ENCODE data around the gene NCBP2L. TPM values are rescaled to one million over a fixed set of nuclear protein-coding genes. Genes with fewer than 3 reads are reported as not detected.

NCBP2L gene
- total and polyA plus RNA-seq, 2 donors (not counting 3 experiments of a cell fraction or from before 2014, with no cell fraction given): not detected

GRCh38 chrX:107729558-107730297 is 47.8 kb upstream of the NCBP2L start:
- CTCF ChIA-PET: interaction anchor here (1.1 to 2.8 kb wide), 4 partner anchors 13 to 56 kb away, joined by 5 to 25 read pairs (median 10); partner anchors contain the start of genes NCBP2L and TSC22D3
- BruUV-seq (replicated peaks): no TSS peak

More at GRCh38 chrX:107729558-107730297, 47.8 kb upstream of the NCBP2L start:
- Histone ChIP-seq H3K4me1 (ENCODE audit: control insufficient read depth, extremely low read depth, insufficient read depth, low read length) (peaks cover 32% of the 10 kb centered on the region), H3K79me2 (ENCODE audit: control insufficient read depth, insufficient read depth, low read length) (no peaks in the 10 kb centered on the region), H3K4me3 (replicated peaks in 1 of 3; ENCODE audit: insufficient read depth in 1 of 3, low read depth in 1 of 3, low read length in 3 of 3) (no peak overlapping the region), H4K20me1 (replicated peaks; ENCODE audit: control insufficient read depth, extremely low read depth, insufficient read depth, low read length) (no peaks in the 10 kb centered on the region), H3K36me3 (ENCODE audit: control insufficient read depth in 2 of 2, extremely low read depth in 1 of 2, insufficient read depth in 2 of 2, low read length in 2 of 2) (no peaks in the 10 kb centered on the region), H3K9me1 (replicated peaks; ENCODE audit: control insufficient read depth, extremely low read depth, insufficient read depth, low read length) (no peaks in the 10 kb centered on the region), H3K4me2 (ENCODE audit: insufficient read depth, low read length) (no peak overlapping the region), H3K9me3 (replicated peaks; ENCODE audit: control insufficient read depth, insufficient read depth, low read length) (no peaks in the 10 kb centered on the region), H3K9ac (replicated peaks; ENCODE audit: extremely low read depth, insufficient read depth, low read length) (no peak overlapping the region), H3K27me3 (ENCODE audit: control insufficient read depth in 2 of 2, insufficient read depth in 2 of 2, low read length in 2 of 2) (no peaks in the 10 kb centered on the region), H3K27ac (ENCODE audit: insufficient read depth, low read depth, low read length) (no peak overlapping the region), H2AFZ (ENCODE audit: low read depth, low read length) (no peak overlapping the region)
- dilution Hi-C loops (cut with MboI; ENCODE audit: extremely low pct_ligation_motif_present, low sequenced_read_pairs) (no loop called here), intact Hi-C loops (cut with micrococcal nuclease) (loop anchor here (5.0 kb wide), 2 partner anchors 48 to 52 kb away; partner anchors contain the start of genes NCBP2L and TSC22D3)
- FAIRE-seq (no peak), DNase-seq (ENCODE audit: low read depth, low spot score) (no peak)
- POLR2A ChIA-PET: no interaction called here
- TF ChIP-seq POLR2A (IDR thresholded peaks at IDR 0.05; ENCODE audit: low read depth, low read length) (no peak), CTCF (IDR thresholded peaks at IDR 0.05; ENCODE audit: extremely low read depth in 1 of 2, insufficient read depth in 1 of 2, low read depth in 1 of 2, low read length in 2 of 2) (no peak), POLR2AphosphoS5 (IDR thresholded peaks at IDR 0.05; ENCODE audit: insufficient read depth, low read depth, low read length) (no peak), FOS (IDR thresholded peaks at IDR 0.05; ENCODE audit: borderline replicate concordance, insufficient read depth, low read length) (no peak), MYC (IDR thresholded peaks at IDR 0.05; ENCODE audit: low read depth, low read length) (no peak), EZH2 (IDR thresholded peaks at IDR 0.05; ENCODE audit: borderline replicate concordance, low read depth, low read length, severe bottlenecking) (no peak), GATA2 (IDR thresholded peaks at IDR 0.05; ENCODE audit: insufficient read depth, insufficient read length, low read depth, low read length) (no peak), MAX (IDR thresholded peaks at IDR 0.05; ENCODE audit: insufficient read depth, insufficient read length) (no peak), JUN (IDR thresholded peaks at IDR 0.05; ENCODE audit: borderline replicate concordance, insufficient read depth, insufficient read length, low read depth) (no peak)

Data from endothelial cell of umbilical vein (primary cell).